ENCODE results near the gene IL18R1.

The IL18R1 gene

GRCh38 chr2:102391565-102391964, 36.0 kb downstream of the IL18R1 start:
- no peak for DNase-seq

GRCh38 chr2:102392096-102392495, 36.5 kb downstream of the IL18R1 start:
- no peak for DNase-seq

- DNase-seq, result no peak
Measured at GRCh38 chr2:102392942-102393341, 37.3 kb downstream of the IL18R1 start.

- no peak for DNase-seq
Measured at GRCh38 chr2:102396012-102396411, 40.4 kb downstream of the IL18R1 start.

GRCh38 chr2:102397209-102397608, 41.6 kb downstream of the IL18R1 start:
- no peak for DNase-seq

GRCh38 chr2:102399499-102400141, 44.0 kb downstream of the IL18R1 start:
- no peak for DNase-seq

- DNase-seq, result no peak
Measured at GRCh38 chr2:102401456-102401855, 45.9 kb downstream of the IL18R1 start.

GRCh38 chr2:102401865-102402264, 46.3 kb downstream of the IL18R1 start:
- no peak for DNase-seq

- DNase-seq, result no peak
Measured at GRCh38 chr2:102410952-102411351, 55.4 kb downstream of the IL18R1 start.

GRCh38 chr2:102412199-102412598, 56.6 kb downstream of the IL18R1 start:
- no peak for DNase-seq

GRCh38 chr2:102417946-102418345, 62.4 kb downstream of the IL18R1 start:
- DNase-seq, result no peak

GRCh38 chr2:102418421-102418961, 62.9 kb downstream of the IL18R1 start:
- peak; percentile 11 for DNase-seq

GRCh38 chr2:102420290-102420689, 64.7 kb downstream of the IL18R1 start:
- no peak for DNase-seq

- DNase-seq, result no peak
Measured at GRCh38 chr2:102421890-102422759, 66.5 kb downstream of the IL18R1 start.

- DNase-seq, result no peak
Measured at GRCh38 chr2:102422910-102423309, 67.3 kb downstream of the IL18R1 start, which contains the start of gene IL18RAP. TSS of gene IL18RAP (plus strand) at chr2:102423160. CDS start at chr2:102423278, 118 bp downstream.

- DNase-seq, result no peak
Measured at GRCh38 chr2:102423368-102423767, 67.8 kb downstream of the IL18R1 start.

GRCh38 chr2:102424754-102425153, 69.2 kb downstream of the IL18R1 start:
- DNase-seq, result no peak

GRCh38 chr2:102425441-102426132, 70.0 kb downstream of the IL18R1 start:
- DNase-seq, result no peak

GRCh38 chr2:102427249-102427648, 71.7 kb downstream of the IL18R1 start:
- no peak for DNase-seq

- DNase-seq, result no peak
Measured at GRCh38 chr2:102428573-102428972, 73.0 kb downstream of the IL18R1 start.

- no peak for DNase-seq
Measured at GRCh38 chr2:102432386-102432785, 76.8 kb downstream of the IL18R1 start.

- DNase-seq, result no peak
Measured at GRCh38 chr2:102433973-102434654, 78.5 kb downstream of the IL18R1 start.
